GM19452 (cell line): Measurements from ENCODE around the gene XIRP2.

Experiments used
- ATAC-seq: cut with Tn5 transposase; IDR thresholded peaks from one replicate; pipeline ENCODE4 v1.9.1; 2021; ENCODE audit not compliant: unreplicated experiment

The XIRP2 gene

DNA sequence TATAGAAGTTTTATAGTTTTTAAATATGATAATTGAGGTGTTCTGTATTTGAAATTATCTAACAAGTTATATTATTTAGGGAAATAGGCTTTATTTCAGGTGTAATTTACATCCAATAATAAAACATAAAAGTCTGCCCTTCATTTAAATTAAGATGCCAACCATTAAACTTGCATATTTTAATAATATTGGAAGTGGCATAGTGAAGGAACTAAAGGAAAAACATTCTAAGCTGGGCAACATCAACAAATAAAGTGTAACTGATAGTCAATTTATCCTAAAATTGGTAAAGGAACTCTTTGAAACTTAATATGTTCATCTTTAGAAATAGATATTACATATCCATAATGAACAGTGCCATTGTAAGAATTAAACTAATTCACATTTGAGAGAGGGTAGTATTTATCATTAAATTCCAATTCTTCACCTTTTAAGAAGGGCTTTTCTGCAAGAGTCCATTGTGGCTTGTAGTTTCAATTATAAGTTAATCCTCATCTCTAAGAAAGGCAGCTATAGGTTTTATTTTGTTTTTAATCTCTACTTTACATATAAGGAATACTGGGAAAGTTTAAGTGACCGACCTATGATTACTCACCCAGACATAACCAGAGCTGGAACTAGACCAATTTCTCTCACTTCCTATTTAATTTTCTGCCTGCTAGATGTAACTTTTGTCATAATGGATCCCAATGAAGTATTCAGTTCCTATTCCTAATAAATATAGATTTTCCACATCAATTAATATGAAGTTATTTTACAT, 401.6 kb downstream of the XIRP2 start:
- ATAC-seq: no peak

DNA sequence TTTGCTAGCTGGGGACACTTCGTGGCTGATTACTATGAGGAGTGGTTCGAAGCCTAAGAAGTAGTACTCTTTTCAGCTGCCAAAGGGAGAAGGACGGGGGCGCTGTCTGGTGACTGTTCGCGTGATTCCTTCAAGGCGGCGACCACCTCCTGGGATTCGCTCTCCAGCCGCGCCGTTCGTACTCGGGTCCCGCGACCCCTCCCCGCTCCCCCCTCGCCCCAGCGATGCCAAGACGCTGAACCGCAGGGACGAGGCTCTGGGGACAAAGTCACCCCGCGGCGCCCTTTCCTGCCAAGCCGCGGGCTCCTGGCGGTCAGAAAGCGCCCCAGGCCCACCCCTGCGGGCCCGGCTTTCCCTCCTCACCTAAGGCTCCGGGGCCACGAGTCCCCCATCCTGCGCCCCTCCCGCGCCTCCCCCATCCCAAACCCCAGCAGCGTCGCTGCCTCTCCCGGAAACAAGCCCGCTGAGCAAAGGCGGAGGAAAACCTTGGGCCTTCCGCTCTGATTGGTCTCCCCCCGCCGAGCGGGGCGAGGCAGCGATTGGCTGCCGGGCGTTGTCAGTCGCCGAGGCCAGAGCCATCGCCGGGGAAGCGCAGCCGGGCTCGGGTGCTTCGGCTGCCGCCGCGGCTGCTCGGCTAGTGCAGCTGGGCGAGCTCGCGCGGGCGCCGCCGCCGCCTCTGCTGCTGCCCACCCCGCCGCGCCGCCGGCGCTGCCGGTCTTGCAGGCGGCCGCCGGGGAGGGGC, 404.3 kb downstream of the XIRP2 start, which contains the start of gene B3GALT1:
B3GALT1 (plus strand) TSS at position 572 of the 742 bp plus-strand sequence.
- ATAC-seq: peak; percentile 100

DNA sequence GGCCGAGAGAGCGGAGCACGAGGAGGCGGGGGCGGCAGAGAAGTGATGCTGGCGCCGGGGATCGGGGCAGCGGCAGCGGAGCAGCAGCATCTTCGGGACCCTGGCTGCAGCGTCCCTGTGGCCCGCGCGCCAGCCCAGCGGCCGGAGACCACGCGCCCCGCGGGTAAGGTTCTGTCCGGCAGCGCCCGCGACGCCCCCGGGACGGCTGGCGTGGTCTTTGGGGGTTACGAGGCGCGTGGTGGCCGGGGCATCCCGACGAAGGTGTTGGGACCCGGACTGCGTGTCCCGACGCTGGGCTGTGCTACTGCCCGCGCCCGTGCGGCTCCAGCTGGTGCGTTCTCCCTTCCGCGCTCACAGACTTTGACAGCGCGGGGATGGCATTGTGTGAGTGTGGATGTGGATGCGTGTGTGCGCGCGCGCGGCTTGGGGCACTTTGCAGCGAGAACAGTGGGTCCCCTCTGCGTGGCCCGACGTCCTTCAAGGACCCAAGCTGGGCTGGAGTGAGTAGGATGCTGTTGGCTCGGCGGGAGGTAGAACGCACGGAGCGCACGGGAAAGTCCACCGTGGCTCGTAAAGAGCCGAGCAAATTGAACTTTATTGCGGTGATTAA, 405.0 kb downstream of the XIRP2 start:
- ATAC-seq: peak; percentile 6

DNA sequence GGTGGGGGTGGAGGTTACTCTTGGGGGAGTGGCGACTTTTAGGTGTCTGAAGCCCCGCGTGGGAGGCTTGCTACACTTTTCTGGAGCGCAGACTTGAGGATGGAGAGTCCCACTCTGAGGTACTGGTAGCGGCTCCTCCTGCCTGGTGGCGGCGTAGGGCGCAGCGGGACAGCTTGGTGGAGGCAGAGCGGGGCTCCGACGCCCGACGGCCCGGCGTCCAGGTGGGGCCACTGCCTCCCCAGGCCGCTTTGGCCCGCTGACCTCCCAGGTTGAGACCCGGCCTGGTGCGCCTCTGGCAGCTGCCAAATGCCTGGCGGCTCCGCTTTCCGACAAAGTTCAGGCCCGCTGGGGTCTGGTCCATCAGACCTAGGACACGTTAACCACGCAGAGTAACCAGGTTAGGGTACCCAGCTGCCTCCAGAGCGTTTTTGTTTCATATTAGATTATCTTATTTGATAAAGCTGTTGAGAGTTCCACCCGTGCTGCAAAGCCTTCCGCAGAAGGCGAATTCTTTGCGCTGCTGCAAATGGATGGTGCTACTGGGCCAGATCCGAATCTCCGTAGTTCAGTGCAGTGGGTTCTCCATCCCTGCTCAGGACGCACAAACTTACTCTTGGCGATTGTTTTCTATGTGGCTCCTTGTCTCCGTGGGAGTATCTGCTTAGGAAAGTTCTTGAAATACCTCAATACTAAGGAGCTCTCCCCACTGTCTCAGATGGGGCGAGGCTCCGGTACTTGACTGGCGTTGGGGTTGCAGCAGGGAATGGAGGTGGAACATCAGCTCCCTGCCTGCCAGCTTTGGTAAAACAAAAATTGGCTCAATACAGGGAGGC, 405.9 kb downstream of the XIRP2 start:
- no peak for ATAC-seq

DNA sequence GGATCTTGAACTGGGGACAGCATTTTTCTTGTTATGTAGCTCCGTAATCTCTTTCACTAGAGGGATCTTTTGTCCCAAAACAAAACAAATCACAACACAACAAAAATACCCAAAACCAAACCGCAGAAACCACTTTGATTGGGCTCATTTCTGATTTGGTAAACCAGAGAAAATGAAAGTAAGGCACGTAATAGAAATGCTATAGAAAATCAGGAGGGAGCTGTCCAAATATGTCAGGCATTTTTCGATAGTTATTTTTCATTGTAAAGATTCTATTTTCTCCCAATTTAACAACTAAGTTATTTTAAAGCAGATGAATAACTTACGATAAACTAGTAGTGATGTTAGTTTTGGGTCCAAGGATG, 406.5 kb downstream of the XIRP2 start:
- no peak for ATAC-seq

DNA sequence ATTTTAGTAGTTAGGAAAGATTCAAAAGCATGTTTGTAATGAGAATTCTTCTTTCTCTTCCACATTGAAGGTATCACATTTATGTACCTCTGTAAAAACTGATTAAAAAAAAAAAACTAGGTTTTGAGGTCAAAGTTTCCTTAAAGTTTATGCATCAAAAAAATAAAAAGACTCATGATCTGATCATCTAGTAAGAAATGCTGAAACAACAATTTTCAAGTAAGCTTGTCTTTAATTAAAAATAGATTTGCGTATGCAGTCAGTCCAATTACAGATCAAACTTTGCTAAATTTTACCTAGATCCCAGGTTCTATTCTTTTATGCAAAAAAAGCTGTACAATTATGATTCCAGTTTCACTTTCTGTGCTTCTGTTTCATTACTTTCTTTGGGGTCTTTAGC, 409.0 kb downstream of the XIRP2 start:
- ATAC-seq: no peak

DNA sequence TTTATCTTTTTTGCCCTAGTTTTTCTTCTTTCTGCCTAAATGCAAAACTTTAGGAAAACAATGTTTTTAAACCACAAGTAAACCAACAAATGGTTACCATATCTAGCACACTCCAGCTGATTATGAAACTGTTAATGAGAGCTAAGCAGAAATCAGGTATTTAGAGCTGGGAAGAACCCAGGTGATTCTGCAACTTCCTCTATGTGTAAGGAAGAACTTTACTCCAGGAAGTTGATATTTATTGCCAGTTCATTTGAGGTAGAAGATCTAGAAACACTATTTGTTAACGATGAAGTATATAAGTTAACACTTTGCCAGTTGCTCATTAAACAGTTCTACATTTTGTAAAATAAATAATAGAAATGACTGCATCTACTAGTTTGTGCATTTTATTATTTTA, 409.7 kb downstream of the XIRP2 start:
- no peak for ATAC-seq
